Astrocyte (in vitro differentiated cells and primary cell): ENCODE results near the gene RMI2.

Source experiments
- CTCF ChIP-seq: IDR thresholded peaks from 2 replicates; pipeline ENCODE4 v1.5.1; 2011; ENCODE audit warnings: low read depth, mild to moderate bottlenecking, inconsistent platforms, low read length, moderate library complexity; ENCODE audit not compliant: insufficient read depth
- EZH2 ChIP-seq: IDR thresholded peaks from 2 replicates; pipeline ENCODE4 v1.6.1; 2012; ENCODE audit warnings: mild to moderate bottlenecking, low read length, inconsistent platforms; ENCODE audit not compliant: insufficient read depth

GRCh38 chr16:11341371-11341770 is 3.9 kb upstream of the RMI2 start:
- TF ChIP-seq EZH2, result no peak
- no peak for TF ChIP-seq CTCF
